Suprapubic skin (tissue), 4 donors: ENCODE data around the gene SCAMP2. TPM values are rescaled to one million over a fixed set of nuclear protein-coding genes. Genes with fewer than 3 reads are reported as not detected.

Experiments
- DNase-seq, 2 donors: peaks; one replicate each; pipeline ENCODE4 v3.0.0-alpha.2; 2019; ENCODE audit warnings: low spot score in 2 of 2
- H3K27ac ChIP-seq: fragments of 200-600 bp; sonication (generic); one replicate; pipeline ENCODE4 v1.5.1; 2019
- H3K27me3 ChIP-seq: fragments of 200-600 bp; sonication (generic); one replicate; pipeline ENCODE4 v1.5.1; 2019
- H3K36me3 ChIP-seq: fragments of 200-600 bp; sonication (generic); one replicate; pipeline ENCODE4 v1.5.1; 2019
- H3K4me1 ChIP-seq: fragments of 200-600 bp; sonication (generic); one replicate; pipeline ENCODE4 v1.5.1; 2019
- H3K4me3 ChIP-seq: fragments of 200-600 bp; sonication (generic); one replicate; pipeline ENCODE4 v1.5.1; 2019; ENCODE audit warnings: mild to moderate bottlenecking
- H3K9me3 ChIP-seq: fragments of 200-600 bp; sonication (generic); one replicate; pipeline ENCODE4 v1.5.1; 2019
- EP300 ChIP-seq: sonication (generic); formaldehyde crosslinking; IDR thresholded peaks from one replicate; pipeline ENCODE4 v1.6.1; 2017; ENCODE audit warnings: antibody characterized with exemption
- POLR2A ChIP-seq, 2 donors: fragments of 450-650 bp; IDR thresholded peaks; one replicate each; pipeline ENCODE4 v1.6.1; 2017; ENCODE audit warnings: antibody characterized with exemption in 2 of 2, mild to moderate bottlenecking in 2 of 2, moderate library complexity in 2 of 2
- POLR2AphosphoS5 ChIP-seq, 3 donors: sonication (generic); formaldehyde crosslinking; IDR thresholded peaks; one replicate each; pipeline ENCODE4 v1.6.1; 2017; ENCODE audit warnings: antibody characterized with exemption in 3 of 3
- WGBS: methylation state at CpG from one replicate; pipeline ENCODE4 v1.1.5; 2018; 5-methylcytosine and 5-hydroxymethylcytosine counted together
- total RNA-seq, 4 donors: library from RNA; depleted of rRNA; stranded (reverse); fragments of >200 nt; gene quantifications; one replicate each; pipeline ENCODE4 v1.1.0, GENCODE V29; 2016
- TF ChIP-seq, protein P1 (sequence below), 2 donors: fragments of 200-600 bp in 1 of 2; fragments of 450-650 bp in 1 of 2; sonication (generic) in 1 of 2; IDR thresholded peaks; one replicate each; pipeline ENCODE4 v1.5.1; 2016 to 2019; ENCODE audit warnings: antibody characterized with exemption in 2 of 2, mild to moderate bottlenecking in 1 of 2, moderate library complexity in 1 of 2

The SCAMP2 gene
- total RNA-seq, 4 donors from 2014 or later: 82.7 to 120 (median 102) TPM

GRCh38 chr15:74884428-74885223 lies 11.5 kb upstream of the SCAMP2 start:
- Histone ChIP-seq H3K36me3 (no peaks in the 10 kb centered on the region), H3K4me1 (peaks cover 7% of the 10 kb centered on the region), H3K4me3 (no peak overlapping the region), H3K27ac (no peak overlapping the region), H3K27me3 (no peaks in the 10 kb centered on the region), H3K9me3 (no peaks in the 10 kb centered on the region)
- 67% methylated on average over 4 of the region's 4 CpGs for WGBS
- no peak for DNase-seq
- TF ChIP-seq POLR2AphosphoS5 (IDR thresholded peaks at IDR 0.05) (no peak), POLR2A (IDR thresholded peaks at IDR 0.05) (no peak), EP300 (no peak)
- TF ChIP-seq, protein P1, sequence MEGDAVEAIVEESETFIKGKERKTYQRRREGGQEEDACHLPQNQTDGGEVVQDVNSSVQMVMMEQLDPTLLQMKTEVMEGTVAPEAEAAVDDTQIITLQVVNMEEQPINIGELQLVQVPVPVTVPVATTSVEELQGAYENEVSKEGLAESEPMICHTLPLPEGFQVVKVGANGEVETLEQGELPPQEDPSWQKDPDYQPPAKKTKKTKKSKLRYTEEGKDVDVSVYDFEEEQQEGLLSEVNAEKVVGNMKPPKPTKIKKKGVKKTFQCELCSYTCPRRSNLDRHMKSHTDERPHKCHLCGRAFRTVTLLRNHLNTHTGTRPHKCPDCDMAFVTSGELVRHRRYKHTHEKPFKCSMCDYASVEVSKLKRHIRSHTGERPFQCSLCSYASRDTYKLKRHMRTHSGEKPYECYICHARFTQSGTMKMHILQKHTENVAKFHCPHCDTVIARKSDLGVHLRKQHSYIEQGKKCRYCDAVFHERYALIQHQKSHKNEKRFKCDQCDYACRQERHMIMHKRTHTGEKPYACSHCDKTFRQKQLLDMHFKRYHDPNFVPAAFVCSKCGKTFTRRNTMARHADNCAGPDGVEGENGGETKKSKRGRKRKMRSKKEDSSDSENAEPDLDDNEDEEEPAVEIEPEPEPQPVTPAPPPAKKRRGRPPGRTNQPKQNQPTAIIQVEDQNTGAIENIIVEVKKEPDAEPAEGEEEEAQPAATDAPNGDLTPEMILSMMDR (IDR thresholded peaks at IDR 0.05): no peak

DNA sequence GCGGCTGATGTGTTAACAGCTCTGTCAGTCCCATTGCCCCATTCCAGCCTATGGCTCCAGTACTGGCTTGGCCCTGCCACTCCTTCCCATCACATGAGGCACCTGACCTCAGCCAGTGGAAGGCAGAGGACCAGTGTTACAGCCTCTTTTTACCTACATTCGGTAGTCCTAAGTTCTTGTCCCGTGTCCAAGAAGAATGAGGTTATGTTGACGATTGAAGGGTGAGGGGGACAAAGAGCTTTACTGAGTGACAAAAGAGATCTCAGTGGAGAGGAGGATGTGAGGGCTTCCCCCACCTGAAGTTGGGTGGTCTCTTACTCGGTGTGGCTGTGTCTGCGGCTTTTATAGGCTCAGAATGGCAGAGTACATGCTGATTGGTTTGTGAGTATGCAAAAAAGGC lies 9.4 kb upstream of the SCAMP2 start:
- H3K27ac ChIP-seq: no peak overlapping the region
- no peak for DNase-seq
- 94% methylated on average over 6 of the region's 6 CpGs for WGBS
- H3K36me3 ChIP-seq: no peaks in the 10 kb centered on the region
- no peaks in the 10 kb centered on the region for H3K9me3 ChIP-seq
- no peaks in the 10 kb centered on the region for H3K4me1 ChIP-seq
- TF ChIP-seq, protein P1 (IDR thresholded peaks at IDR 0.05): no peak
- TF ChIP-seq POLR2AphosphoS5 (IDR thresholded peaks at IDR 0.05) (no peak), POLR2A (IDR thresholded peaks at IDR 0.05) (no peak), EP300 (no peak)
- no peak overlapping the region for H3K4me3 ChIP-seq
- no peaks in the 10 kb centered on the region for H3K27me3 ChIP-seq

DNA sequence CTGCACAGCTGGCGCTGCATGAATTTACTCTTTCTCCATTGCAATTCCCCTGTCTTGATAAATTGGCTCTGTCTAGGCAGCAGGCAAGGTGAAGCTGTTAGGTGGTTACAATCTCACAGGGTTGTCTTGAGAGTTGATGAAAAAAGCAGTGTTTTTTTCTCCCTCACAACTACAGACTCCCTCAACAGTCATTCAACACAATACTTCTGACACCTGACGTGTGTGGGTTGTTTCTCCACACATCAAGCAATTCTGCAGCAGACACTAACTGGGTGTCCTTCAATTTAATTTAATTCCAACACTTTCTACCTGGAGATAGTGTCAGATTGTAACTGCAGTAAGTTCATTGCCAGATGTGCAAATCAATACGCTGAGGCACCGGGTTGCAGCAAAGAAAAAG lies 5.1 kb upstream of the SCAMP2 start:
- Histone ChIP-seq H3K36me3 (no peaks in the 10 kb centered on the region), H3K27ac (no peak overlapping the region), H3K27me3 (no peaks in the 10 kb centered on the region), H3K9me3 (no peaks in the 10 kb centered on the region), H3K4me3 (no peak overlapping the region), H3K4me1 (peaks cover 8% of the 10 kb centered on the region)
- TF ChIP-seq POLR2AphosphoS5 (IDR thresholded peaks at IDR 0.05): no peak
- TF ChIP-seq POLR2A (IDR thresholded peaks at IDR 0.05): no peak
- TF ChIP-seq EP300: no peak
- TF ChIP-seq, protein P1 (IDR thresholded peaks at IDR 0.05): no peak
- 65% methylated on average over 4 of the region's 4 CpGs for WGBS
- no peak for DNase-seq

GRCh38 chr15:74873756-74874424 lies 725 bp upstream of the SCAMP2 start:
- H3K9me3 ChIP-seq: no peaks in the 10 kb centered on the region
- peak overlapping the region; percentile 81 for H3K4me3 ChIP-seq
- TF ChIP-seq, protein P1 (IDR thresholded peaks at IDR 0.05): no peak
- TF ChIP-seq EP300: no peak
- no peak for TF ChIP-seq POLR2A (IDR thresholded peaks at IDR 0.05)
- no peak for TF ChIP-seq POLR2AphosphoS5 (IDR thresholded peaks at IDR 0.05)
- no peaks in the 10 kb centered on the region for H3K27me3 ChIP-seq
- H3K27ac ChIP-seq: peak overlapping the region; percentile 97
- peaks cover 47% of the 10 kb centered on the region for H3K4me1 ChIP-seq
- DNase-seq: no peak
- 35% methylated on average over 9 of the region's 16 CpGs for WGBS
- H3K36me3 ChIP-seq: no peaks in the 10 kb centered on the region

GRCh38 chr15:74872702-74873035 lies 496 bp downstream of the SCAMP2 start:
- 0% methylated on average over 10 of the region's 11 CpGs for WGBS
- Histone ChIP-seq H3K4me3 (peak overlapping the region; percentile 81), H3K36me3 (no peaks in the 10 kb centered on the region), H3K9me3 (no peaks in the 10 kb centered on the region), H3K27ac (peak overlapping the region; percentile 97), H3K4me1 (peaks cover 59% of the 10 kb centered on the region), H3K27me3 (no peaks in the 10 kb centered on the region)
- DNase-seq: no peak
- TF ChIP-seq POLR2A (IDR thresholded peaks at IDR 0.05) (no peak), POLR2AphosphoS5 (IDR thresholded peaks at IDR 0.05) (no peak)
- TF ChIP-seq, protein P1 (IDR thresholded peaks at IDR 0.05): no peak
